DND-41 (cell line): ENCODE data around the gene ZNF607.

ENCODE experiments used
- ATAC-seq: fragments of 200-7000 bp; cut with Tn5 transposase; 3 replicates; pipeline ENCODE4 v1.9.1; 2021; ENCODE audit warnings: low read depth; ENCODE audit not compliant: insufficient read depth
- DNase-seq: peaks from one replicate; pipeline ENCODE4 v3.0.0-alpha.2; 2020
- H2AFZ ChIP-seq: 2 replicates; pipeline ENCODE4 v1.6.0; 2012; ENCODE audit warnings: low read depth, low read length
- H3K27ac ChIP-seq: 2 replicates; pipeline ENCODE4 v1.5.1; 2012; ENCODE audit warnings: low read length, inconsistent platforms
- H3K27me3 ChIP-seq: fragments of 200-600 bp; sonication (generic); 2 replicates; pipeline ENCODE4 v1.6.0; 2012; ENCODE audit warnings: low read length, mild to moderate bottlenecking, inconsistent platforms; ENCODE audit not compliant: insufficient read depth, poor library complexity
- H3K36me3 ChIP-seq: 2 replicates; pipeline ENCODE4 v1.5.1; 2012; ENCODE audit warnings: low read length, inconsistent platforms; ENCODE audit not compliant: insufficient read depth
- H3K4me1 ChIP-seq: 2 replicates; pipeline ENCODE4 v1.5.1; 2012; ENCODE audit warnings: mild to moderate bottlenecking, low read length; ENCODE audit not compliant: insufficient read depth
- H3K4me2 ChIP-seq: 2 replicates; pipeline ENCODE4 v1.6.0; 2012; ENCODE audit warnings: mild to moderate bottlenecking, moderate library complexity, low read length, inconsistent platforms; ENCODE audit not compliant: insufficient read depth
- H3K4me3 ChIP-seq, 2 experiments: fragments of 200-600 bp in 1 of 2; shearing (Covaris generic) in 1 of 2; 2 replicates each; pipeline ENCODE4 v1.5.1; 2012 to 2016; ENCODE audit warnings: inconsistent platforms in 2 of 2, low read length in 2 of 2, mild to moderate bottlenecking in 2 of 2, low read depth in 1 of 2, moderate library complexity in 1 of 2
- H3K79me2 ChIP-seq: 2 replicates; pipeline ENCODE4 v1.6.0; 2012; ENCODE audit warnings: low read length, inconsistent platforms; ENCODE audit not compliant: insufficient read depth
- H3K9ac ChIP-seq: 2 replicates; pipeline ENCODE4 v1.6.0; 2012; ENCODE audit warnings: low read depth, mild to moderate bottlenecking, inconsistent platforms, low read length, moderate library complexity
- H3K9me3 ChIP-seq: 2 replicates; pipeline ENCODE4 v1.5.1; 2012; ENCODE audit warnings: low read length, moderate library complexity, mild to moderate bottlenecking, inconsistent platforms; ENCODE audit not compliant: insufficient read depth, severe bottlenecking
- H4K20me1 ChIP-seq: 2 replicates; pipeline ENCODE4 v1.6.0; 2012; ENCODE audit warnings: low read length; ENCODE audit not compliant: insufficient read depth
- CTCF ChIP-seq: IDR thresholded peaks from 2 replicates; pipeline ENCODE4 v1.5.1; 2012; ENCODE audit warnings: borderline replicate concordance, low read length, moderate library complexity, mild to moderate bottlenecking; ENCODE audit not compliant: poor library complexity, severe bottlenecking; ENCODE audit errors: extremely low read depth
- EZH2 ChIP-seq: IDR thresholded peaks from 3 replicates; pipeline ENCODE4 v1.6.1; 2012; ENCODE audit warnings: borderline replicate concordance, low read depth, mild to moderate bottlenecking, moderate library complexity, low read length, inconsistent platforms; ENCODE audit not compliant: severe bottlenecking

Gene ZNF607

DNA sequence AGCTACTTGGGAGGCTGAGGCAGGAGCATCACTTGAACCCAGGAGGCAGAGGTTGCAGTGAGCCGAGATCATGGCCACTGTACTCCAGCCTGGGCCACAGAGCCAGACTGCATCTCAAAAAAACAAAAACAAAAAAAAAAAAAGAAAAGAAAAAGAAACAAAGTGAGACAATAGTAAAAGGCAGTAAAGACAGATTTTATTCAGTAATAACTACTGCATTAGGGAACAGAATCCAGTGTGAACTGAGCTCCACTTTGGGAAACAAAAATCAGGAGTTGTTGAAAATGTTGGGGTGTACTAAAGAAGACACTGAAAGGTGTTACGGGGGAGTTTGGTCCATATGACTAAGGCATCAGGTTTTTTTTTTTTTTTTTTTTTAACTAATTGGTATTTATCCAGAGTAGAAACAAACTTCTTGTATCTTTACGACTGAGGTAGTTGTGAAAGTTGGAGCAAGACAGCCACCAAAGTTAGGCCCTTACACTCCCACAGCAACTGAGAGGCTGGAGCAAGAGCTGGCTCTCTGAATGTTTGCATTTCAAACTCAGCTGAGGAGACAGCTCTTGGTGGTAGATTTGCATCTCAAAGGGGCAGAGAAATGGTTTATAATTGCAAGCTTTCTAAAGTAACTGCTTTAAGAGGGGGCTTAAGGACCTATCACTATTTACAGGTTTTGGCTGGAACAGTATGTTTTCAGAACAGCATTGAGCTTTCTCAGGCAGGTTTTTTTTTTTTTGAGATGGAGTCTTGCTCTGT is 24.2 kb downstream of the ZNF607 start:
- H2AFZ ChIP-seq: no peak overlapping the region
- H3K4me2 ChIP-seq: no peak overlapping the region
- DNase-seq: no peak
- H3K4me3 ChIP-seq: no peak overlapping the region
- peaks cover 6% of the 10 kb centered on the region; the same call in 1 of the 2 replicates for H3K79me2 ChIP-seq
- TF ChIP-seq EZH2: no peak
- TF ChIP-seq CTCF: no peak
- peaks cover 23% of the 10 kb centered on the region for H3K4me1 ChIP-seq
- ATAC-seq: no peak
- H3K9me3 ChIP-seq: no peaks in the 10 kb centered on the region
- no peak overlapping the region for H3K9ac ChIP-seq
- H3K27me3 ChIP-seq: no peaks in the 10 kb centered on the region
- H3K27ac ChIP-seq: no peak overlapping the region
- peaks cover 37% of the 10 kb centered on the region for H3K36me3 ChIP-seq
- no peaks in the 10 kb centered on the region for H4K20me1 ChIP-seq

DNA sequence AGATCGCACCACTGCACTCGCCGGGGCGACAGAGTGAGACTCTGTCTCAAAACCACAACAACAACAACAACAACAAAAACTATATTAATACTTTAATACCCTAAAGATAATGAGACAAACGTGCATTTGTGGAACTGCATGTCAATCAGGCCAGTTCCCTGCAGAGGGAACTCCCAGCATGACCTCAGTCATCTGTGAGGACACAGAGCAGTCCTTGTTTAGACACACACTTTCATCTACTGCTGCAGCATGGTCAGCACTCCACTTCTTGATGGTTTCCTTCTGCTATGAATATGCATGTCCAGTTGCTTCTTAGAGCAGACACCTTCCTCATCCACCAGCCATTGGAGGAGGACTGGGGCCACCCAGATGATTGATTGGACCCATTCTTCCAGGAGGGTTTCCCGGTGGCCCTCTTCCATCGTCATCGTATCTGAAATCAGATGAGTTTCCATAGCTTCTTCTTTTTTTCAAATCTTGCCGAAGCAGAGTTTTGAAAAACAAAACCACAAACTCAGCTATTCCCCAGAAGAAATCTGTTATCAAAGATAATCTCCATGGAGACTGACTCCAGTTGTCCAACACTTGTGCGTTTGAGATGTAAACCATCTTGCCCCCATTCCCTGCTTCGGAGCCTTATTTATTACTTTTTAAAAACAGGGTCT is 26.5 kb downstream of the ZNF607 start:
- H3K4me2 ChIP-seq: peak overlapping the region; percentile 67; the same call in 1 of the 2 replicates
- DNase-seq: no peak

DNA sequence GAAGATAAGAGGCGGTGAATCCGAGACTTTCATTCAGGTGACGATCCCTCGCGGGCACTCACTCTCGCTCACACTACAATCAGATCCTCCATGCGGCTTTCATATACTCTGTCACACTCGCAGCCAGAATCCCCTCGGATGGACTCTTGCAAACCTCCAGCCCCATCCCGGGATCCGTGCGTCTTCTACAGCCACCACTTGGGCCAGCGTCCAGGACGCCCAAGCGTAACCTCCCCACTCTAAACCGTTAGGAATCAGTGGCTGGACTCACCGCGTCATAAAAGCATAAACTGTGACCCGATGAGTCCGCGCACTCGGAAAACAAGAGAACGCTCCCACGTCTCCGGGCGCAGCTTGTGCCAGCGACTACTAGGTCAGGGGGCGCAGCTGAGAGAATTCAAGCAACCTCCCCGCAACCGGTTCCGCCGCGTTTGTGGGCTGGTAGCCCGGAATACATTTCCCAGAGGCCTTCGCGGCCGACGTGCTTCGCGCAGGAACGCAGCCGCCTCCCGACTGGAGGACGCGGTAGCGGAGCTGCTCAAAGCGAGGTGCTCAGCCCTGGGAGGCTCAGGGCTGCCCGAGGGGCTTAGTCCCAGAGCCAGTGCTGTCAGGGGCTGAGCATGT is 27.6 kb downstream of the ZNF607 start:
- Histone ChIP-seq H3K4me2 (peak overlapping the region; percentile 67), H3K9ac (peak overlapping the region; percentile 62), H3K4me3 (peak overlapping the region; percentile 37 to 62; a peak in 3 of 4 replicates), H3K36me3 (peaks cover 7% of the 10 kb centered on the region), H3K27me3 (no peaks in the 10 kb centered on the region), H2AFZ (peak overlapping the region; percentile 91), H4K20me1 (no peaks in the 10 kb centered on the region), H3K27ac (peak overlapping the region; percentile 75), H3K79me2 (peaks cover 6% of the 10 kb centered on the region; the same call in 1 of the 2 replicates), H3K4me1 (peaks cover 32% of the 10 kb centered on the region), H3K9me3 (no peaks in the 10 kb centered on the region)
- peak; percentile 98 for ATAC-seq
- peak; percentile 92 for DNase-seq
- peak; percentile 47 for TF ChIP-seq CTCF
- TF ChIP-seq EZH2: no peak

More for the DNA sequence above, 26.5 kb downstream of the ZNF607 start:
- H3K27ac ChIP-seq: no peak overlapping the region
- no peaks in the 10 kb centered on the region for H3K27me3 ChIP-seq
- peaks cover 6% of the 10 kb centered on the region; the same call in 1 of the 2 replicates for H3K79me2 ChIP-seq
- peak overlapping the region in 1 of 2 experiments; percentile 62; a peak in 2 of 4 replicates for H3K4me3 ChIP-seq
- TF ChIP-seq EZH2: no peak
- no peak for TF ChIP-seq CTCF
- H3K9ac ChIP-seq: peak overlapping the region; percentile 62; the same call in 1 of the 2 replicates
- H3K9me3 ChIP-seq: no peaks in the 10 kb centered on the region
- peaks cover 15% of the 10 kb centered on the region for H3K36me3 ChIP-seq
- H2AFZ ChIP-seq: peak overlapping the region; percentile 91
- H3K4me1 ChIP-seq: peaks cover 32% of the 10 kb centered on the region
- H4K20me1 ChIP-seq: no peaks in the 10 kb centered on the region
- ATAC-seq: no peak
